Motor neuron (in vitro differentiated cells): ENCODE results near the gene PLD5. TPM values are rescaled to one million over a fixed set of nuclear protein-coding genes. Genes with fewer than 3 reads are reported as not detected.

Experiments
- ATAC-seq, 8 experiments: fragments of 200-7000 bp; cut with Tn5 transposase; replicated peaks in 6 of 8; 2 replicates each; pipeline ENCODE4 v1.8.0; 2021; ENCODE audit warnings: mild to moderate bottlenecking in 8 of 8, moderate library complexity in 8 of 8
- H3K27ac ChIP-seq, 2 donors: fragments of 250-450 bp; sonication (Bioruptor Pico); 2 replicates each; pipeline ENCODE4 v1.9.0; 2021; ENCODE audit warnings: antibody characterized with exemption in 2 of 2, mild to moderate bottlenecking in 2 of 2, moderate library complexity in 1 of 2
- H3K4me1 ChIP-seq, 2 donors: fragments of 250-450 bp; sonication (Bioruptor Pico); replicated peaks in 1 of 2; 2 replicates each; pipeline ENCODE4 v1.6.1; 2021; ENCODE audit warnings: antibody characterized with exemption in 2 of 2, mild to moderate bottlenecking in 2 of 2, moderate library complexity in 1 of 2
- H3K4me3 ChIP-seq, 5 donors: fragments of 250-450 bp; sonication (Bioruptor Pico); 2 replicates each; pipeline ENCODE4 v1.9.0; 2021; ENCODE audit warnings: antibody characterized with exemption in 5 of 5, mild to moderate bottlenecking in 5 of 5, moderate library complexity in 4 of 5
- WGBS, 10 experiments: fragments of 450-650 bp; shearing (Covaris generic); methylation state at CpG; one replicate each; pipeline ENCODE4 v1.0.0; 2022; 5-methylcytosine and 5-hydroxymethylcytosine counted together
- in situ Hi-C, 9 experiments: fragments of 400-800 bp; cut with MboI; loops; one replicate each; pipeline ENCODE4 v1.15.0; 2021; ENCODE audit warnings: low sequenced_read_pairs in 9 of 9, low pct_unique_long_range_greater_than_20kb in 2 of 9; ENCODE audit not compliant: unreplicated experiment in 9 of 9
- total RNA-seq, 8 experiments: library from RNA; unstranded; fragments of 300-600 nt; gene quantifications; 2 replicates each; pipeline versions ENCODE4 v1.2.3 to v1.2.4, GENCODE V29; 2022

Gene PLD5
- total RNA-seq, 8 experiments from 2014 or later, result 0.05 to 8.1 (median 1.5) TPM

DNA sequence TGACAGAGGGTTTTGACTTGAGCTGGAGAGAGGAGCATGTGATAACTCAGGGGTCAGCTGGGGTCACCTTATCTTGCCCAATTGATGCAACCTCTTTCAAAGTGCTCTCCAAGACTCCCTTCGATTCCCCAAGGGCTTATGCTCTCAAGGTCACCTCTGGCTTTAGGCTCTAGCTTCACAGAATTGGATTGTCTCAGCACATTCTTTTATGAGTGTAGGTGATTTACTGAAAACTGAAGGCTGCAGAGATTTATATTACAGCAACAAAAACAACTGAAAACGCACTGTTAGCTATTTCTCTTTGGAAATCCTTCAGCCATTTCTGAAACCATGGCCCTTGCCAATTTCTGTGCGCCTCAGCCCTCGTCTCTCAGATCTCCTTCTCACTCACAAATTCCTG is 491.1 kb downstream of the PLD5 start:
- in situ Hi-C loops, result no loop called here
- ATAC-seq, result peak in 4 of 8 experiments; percentile 38 to 91 (median 80)
- 0 to 85% (median 55%) methylated on average over 2 to 4 of the region's 4 CpGs; no CpG with 5 or more reads in 2 of the 10 experiments for WGBS, 10 experiments
- Histone ChIP-seq H3K4me1 (peaks cover 8 to 10% of the 10 kb centered on the region in 2 donors), H3K27ac (peak overlapping the region in 1 of 2 donors; percentile 38), H3K4me3 (no peak overlapping the region)
